HG03565 (cell line): ENCODE results near the gene MOXD1.

Experiments used
- ATAC-seq: cut with Tn5 transposase; IDR thresholded peaks from one replicate; pipeline ENCODE4 v1.9.1; 2021; ENCODE audit warnings: mild to moderate bottlenecking, moderate library complexity; ENCODE audit not compliant: unreplicated experiment

The MOXD1 gene

GRCh38 chr6:132400555-132400882 is 756 bp downstream of the MOXD1 start:
- ATAC-seq = no peak

- ATAC-seq = no peak
These were observed 1.8 kb downstream of the MOXD1 start for GRCh38 chr6:132399376-132400074.

GRCh38 chr6:132395015-132395597 is 6.2 kb downstream of the MOXD1 start:
- ATAC-seq = no peak

- no peak for ATAC-seq
These were observed 8.5 kb downstream of the MOXD1 start for GRCh38 chr6:132392792-132393191.

- no peak for ATAC-seq
These were observed 9.0 kb downstream of the MOXD1 start for GRCh38 chr6:132392270-132392646.

GRCh38 chr6:132391391-132392269 is 9.6 kb downstream of the MOXD1 start:
- no peak for ATAC-seq

GRCh38 chr6:132390451-132390850 is 10.8 kb downstream of the MOXD1 start:
- no peak for ATAC-seq

- no peak for ATAC-seq
These were observed 11.3 kb downstream of the MOXD1 start for GRCh38 chr6:132390017-132390416.

GRCh38 chr6:132388291-132388690 is 13.0 kb downstream of the MOXD1 start:
- ATAC-seq = no peak

- ATAC-seq = no peak
These were observed 18.6 kb downstream of the MOXD1 start for GRCh38 chr6:132382630-132383175.

- ATAC-seq = no peak
These were observed 19.9 kb downstream of the MOXD1 start for GRCh38 chr6:132381381-132381780.

- ATAC-seq = no peak
These were observed 20.8 kb downstream of the MOXD1 start for GRCh38 chr6:132380358-132381029.

GRCh38 chr6:132369526-132369925 is 31.7 kb downstream of the MOXD1 start:
- no peak for ATAC-seq

- ATAC-seq = no peak
These were observed 32.3 kb downstream of the MOXD1 start for GRCh38 chr6:132368916-132369481.

- ATAC-seq = peak; percentile 97
These were observed 35.9 kb downstream of the MOXD1 start for GRCh38 chr6:132365281-132365907.

GRCh38 chr6:132364306-132365074 is 36.8 kb downstream of the MOXD1 start:
- ATAC-seq = no peak

GRCh38 chr6:132362442-132363185 is 38.7 kb downstream of the MOXD1 start:
- no peak for ATAC-seq

- no peak for ATAC-seq
These were observed 40.2 kb downstream of the MOXD1 start for GRCh38 chr6:132361101-132361500.

- no peak for ATAC-seq
These were observed 41.4 kb downstream of the MOXD1 start for GRCh38 chr6:132359886-132360285.
